ENCODE results near the gene C19orf53.
"Not testable (repeated sequence)": the region's sequence is repeated elsewhere in the genome, so short reads cannot be mapped to it uniquely, and the experiment has no call there.

C19orf53 gene

GRCh38 chr19:13763265-13763664 is 11.0 kb upstream of the C19orf53 start:
- in situ Hi-C loops (cut with MboI; ENCODE audit: low sequenced_read_pairs) = no loop called here

GRCh38 chr19:13764101-13764807 is 10.0 kb upstream of the C19orf53 start, which contains the start of gene MRI1:
TSS of gene MRI1 (plus strand) at chr19:13764522. CDS start at chr19:13764589, 67 bp downstream.
- in situ Hi-C loops (cut with MboI; ENCODE audit: low sequenced_read_pairs) = no loop called here

- in situ Hi-C loops (cut with MboI; ENCODE audit: low sequenced_read_pairs) = no loop called here
These were observed 9.3 kb upstream of the C19orf53 start for GRCh38 chr19:13764821-13765394.

- in situ Hi-C loops (cut with MboI; ENCODE audit: low sequenced_read_pairs) = no loop called here
These were observed 8.7 kb upstream of the C19orf53 start for GRCh38 chr19:13765395-13766094.

GRCh38 chr19:13766095-13766481 is 8.2 kb upstream of the C19orf53 start:
- in situ Hi-C loops (cut with MboI; ENCODE audit: low sequenced_read_pairs) = no loop called here

GRCh38 chr19:13768510-13768909 is 5.7 kb upstream of the C19orf53 start:
- in situ Hi-C loops (cut with MboI; ENCODE audit: low sequenced_read_pairs) = no loop called here

- in situ Hi-C loops (cut with MboI; ENCODE audit: low sequenced_read_pairs) = no loop called here
These were observed 4.1 kb upstream of the C19orf53 start for GRCh38 chr19:13770013-13770635.

- in situ Hi-C loops (cut with MboI; ENCODE audit: low sequenced_read_pairs) = no loop called here
These were observed 4.1 kb downstream of the C19orf53 start for GRCh38 chr19:13778398-13778797.

GRCh38 chr19:13778847-13779246 is 4.6 kb downstream of the C19orf53 start:
- in situ Hi-C loops (cut with MboI; ENCODE audit: low sequenced_read_pairs) = no loop called here

GRCh38 chr19:13779794-13780193 is 5.5 kb downstream of the C19orf53 start:
- in situ Hi-C loops (cut with MboI; ENCODE audit: low sequenced_read_pairs) = not testable (repeated sequence)

GRCh38 chr19:13781547-13781946 is 7.3 kb downstream of the C19orf53 start:
- in situ Hi-C loops (cut with MboI; ENCODE audit: low sequenced_read_pairs) = no loop called here

- in situ Hi-C loops (cut with MboI; ENCODE audit: low sequenced_read_pairs) = no loop called here
These were observed 8.3 kb downstream of the C19orf53 start for GRCh38 chr19:13782537-13782936.

- in situ Hi-C loops (cut with MboI; ENCODE audit: low sequenced_read_pairs) = no loop called here
These were observed 9.6 kb downstream of the C19orf53 start for GRCh38 chr19:13783565-13784500.

GRCh38 chr19:13784731-13785452 is 10.6 kb downstream of the C19orf53 start:
- in situ Hi-C loops (cut with MboI; ENCODE audit: low sequenced_read_pairs) = no loop called here

- in situ Hi-C loops (cut with MboI; ENCODE audit: low sequenced_read_pairs) = no loop called here
These were observed 14.7 kb downstream of the C19orf53 start for GRCh38 chr19:13788991-13789390.

- in situ Hi-C loops (cut with MboI; ENCODE audit: low sequenced_read_pairs) = no loop called here
These were observed 16.1 kb downstream of the C19orf53 start for GRCh38 chr19:13790354-13790753.

GRCh38 chr19:13793317-13793716 is 19.1 kb downstream of the C19orf53 start:
- in situ Hi-C loops (cut with MboI; ENCODE audit: low sequenced_read_pairs) = not testable (repeated sequence)

GRCh38 chr19:13794398-13794756 is 20.1 kb downstream of the C19orf53 start:
- in situ Hi-C loops (cut with MboI; ENCODE audit: low sequenced_read_pairs) = no loop called here

GRCh38 chr19:13794757-13795589 is 20.7 kb downstream of the C19orf53 start, which contains the start of gene ZSWIM4:
TSS of gene ZSWIM4 (plus strand) at chr19:13795443. CDS start at chr19:13795649, 206 bp downstream.
- in situ Hi-C loops (cut with MboI; ENCODE audit: low sequenced_read_pairs) = no loop called here

Data from HL-60/S4 treated with retinoic acid at 250 ng/mL for 4 days and 3 days (cell line).